Measurements from ENCODE around the gene CPEB4. TPM values are rescaled to one million over a fixed set of nuclear protein-coding genes. Genes with fewer than 3 reads are reported as not detected.

CPEB4 gene
- total and polyA plus RNA-seq, 2 of the 8 experiments (the other 6 are each of a cell fraction or from before 2014, with no cell fraction given), result 8.4 to 13.4 TPM

DNA sequence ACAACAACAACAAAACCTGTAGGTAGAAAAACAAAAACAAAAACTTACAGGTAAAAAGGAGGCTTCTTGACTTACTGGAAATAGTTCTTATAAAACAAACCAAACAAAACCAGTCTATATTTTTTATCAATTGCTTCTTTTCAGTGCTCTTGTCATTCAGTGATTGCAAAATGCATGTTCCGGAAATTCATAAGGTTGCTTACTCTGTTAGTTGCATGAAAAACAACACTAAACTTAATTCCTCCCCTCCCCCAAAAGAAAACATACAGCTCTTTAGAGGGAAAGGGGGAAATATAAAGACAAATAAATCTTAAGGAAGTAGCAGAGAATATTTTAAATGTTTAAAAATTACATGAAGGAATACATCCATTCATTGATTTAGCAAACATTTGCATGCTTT lies 19.1 kb downstream of the CPEB4 start:
- H3K23ac ChIP-seq (ENCODE audit: insufficient read length), result no peak overlapping the region
- no peaks in the 10 kb centered on the region for H3K9me3 ChIP-seq (ENCODE audit: insufficient read depth in 2 of 2, low read depth in 1 of 2, low read length in 1 of 2)
- ChIA-PET POLR2A (ENCODE audit: partially characterized antibody) (interaction anchor here (0.8 to 1.4 kb wide), 3 partner anchors 9 to 587 kb away, joined by 3 to 4 read pairs (median 3); no protein-coding TSS in a partner anchor), CTCF (ENCODE audit: partially characterized antibody) (interaction anchor here (1.4 to 2.2 kb wide), 2 partner anchors 13 to 18 kb away, joined by 5 to 6 read pairs; no protein-coding TSS in a partner anchor)
- no peak overlapping the region for H3K18ac ChIP-seq (ENCODE audit: extremely low read depth, low read length)
- no peak overlapping the region for H2BK5ac ChIP-seq (ENCODE audit: low read depth, low read length)
- no peak overlapping the region for H2AFZ ChIP-seq (ENCODE audit: low read length)
- H2BK20ac ChIP-seq (ENCODE audit: low read length), result no peak overlapping the region
- H3K36me3 ChIP-seq (ENCODE audit: control insufficient read depth in 2 of 4, insufficient read depth in 4 of 4, low read length in 3 of 4), result no peaks in the 10 kb centered on the region
- H3K23me2 ChIP-seq (ENCODE audit: low read depth, low read length), result no peaks in the 10 kb centered on the region
- H4K91ac ChIP-seq (replicated peaks; ENCODE audit: insufficient read length, low read length), result no peak overlapping the region
- H3K4ac ChIP-seq (replicated peaks; ENCODE audit: insufficient read length, low read depth, low read length), result no peak overlapping the region
- H3K9ac ChIP-seq (replicated peaks in 1 of 4; ENCODE audit: extremely low read depth in 1 of 4, low read depth in 3 of 4, low read length in 3 of 4), result no peak overlapping the region
- H2AK5ac ChIP-seq (ENCODE audit: low read depth, low read length), result no peak overlapping the region
- FAIRE-seq, result no peak
- H3K14ac ChIP-seq (ENCODE audit: insufficient read length), result no peak overlapping the region
- H3K27ac ChIP-seq (ENCODE audit: low read depth, low read length), result no peak overlapping the region
- no peak overlapping the region for H4K8ac ChIP-seq (ENCODE audit: extremely low read depth, insufficient read depth, low read length)
- H3K79me2 ChIP-seq (ENCODE audit: control insufficient read depth in 1 of 2, insufficient read depth in 2 of 2, low read length in 2 of 2), result peaks cover 0 to 13% of the 10 kb centered on the region in 2 experiments; a peak in 2 of 4 replicates
- DNase-seq (ENCODE audit: low read depth in 1 of 2, low spot score in 2 of 2), result no peak
- peaks cover 2 to 8% (median 4%) of the 10 kb centered on the region in 4 experiments; a peak in 4 of 7 replicates for H3K4me1 ChIP-seq (replicated peaks in 1 of 4; ENCODE audit: control insufficient read depth in 3 of 4, insufficient read depth in 4 of 4, low read length in 3 of 4)
- H3K27me3 ChIP-seq (replicated peaks in 1 of 4; ENCODE audit: control insufficient read depth in 3 of 4, extremely low read depth in 1 of 4, insufficient read depth in 3 of 4, low read length in 3 of 4), result no peaks in the 10 kb centered on the region
- no peak overlapping the region for H4K5ac ChIP-seq (ENCODE audit: insufficient read length, low read depth, low read length)
- no peaks in the 10 kb centered on the region for H3K79me1 ChIP-seq (ENCODE audit: low read depth, low read length)
- H2BK12ac ChIP-seq (ENCODE audit: low read depth, low read length), result peak overlapping the region; percentile 4; the same call in 1 of the 2 replicates
- H2BK120ac ChIP-seq (replicated peaks; ENCODE audit: low read depth, low read length), result no peak overlapping the region
- H3K4me3 ChIP-seq (ENCODE audit: extremely low read depth in 1 of 4, insufficient read depth in 2 of 4, low read depth in 3 of 4, low read length in 4 of 4), result no peak overlapping the region
- whole genome bisulfite sequencing, 2 experiments (ENCODE audit: extremely low coverage in 1 of 2, insufficient coverage in 1 of 2, insufficient read length in 1 of 2, insufficient replicate concordance in 2 of 2, low coverage in 1 of 2, low lambda C conversion rate in 2 of 2, missing lambda C conversion rate in 1 of 2), result 100% methylated on average over 1 of the region's 1 CpG; no CpG with 5 or more reads in 1 of the 2 experiments
- no peak overlapping the region for H3K56ac ChIP-seq (replicated peaks; ENCODE audit: insufficient read length, low read depth, low read length)
- TF ChIP-seq, protein P1, sequence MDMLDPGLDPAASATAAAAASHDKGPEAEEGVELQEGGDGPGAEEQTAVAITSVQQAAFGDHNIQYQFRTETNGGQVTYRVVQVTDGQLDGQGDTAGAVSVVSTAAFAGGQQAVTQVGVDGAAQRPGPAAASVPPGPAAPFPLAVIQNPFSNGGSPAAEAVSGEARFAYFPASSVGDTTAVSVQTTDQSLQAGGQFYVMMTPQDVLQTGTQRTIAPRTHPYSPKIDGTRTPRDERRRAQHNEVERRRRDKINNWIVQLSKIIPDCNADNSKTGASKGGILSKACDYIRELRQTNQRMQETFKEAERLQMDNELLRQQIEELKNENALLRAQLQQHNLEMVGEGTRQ (IDR thresholded peaks at IDR 0.05; ENCODE audit: low read length), result no peak
- TF ChIP-seq RNF2 (IDR thresholded peaks at IDR 0.05; ENCODE audit: borderline replicate concordance, low read depth, low read length, missing control alignments, poor library complexity, severe bottlenecking), result no peak
- TF ChIP-seq ZNF274 (IDR thresholded peaks at IDR 0.05; ENCODE audit: borderline replicate concordance, extremely low read depth, low read length), result no peak
- no peak for TF ChIP-seq NRF1 (IDR thresholded peaks at IDR 0.05; ENCODE audit: low read depth, low read length)
- H2BK15ac ChIP-seq (ENCODE audit: low read length), result no peak overlapping the region
- no peak overlapping the region for H3K4me2 ChIP-seq (ENCODE audit: insufficient read depth in 1 of 2, low read depth in 2 of 2, low read length in 2 of 2)
- H4K20me1 ChIP-seq (replicated peaks in 1 of 2; ENCODE audit: control insufficient read depth in 1 of 2, insufficient read depth in 2 of 2, low read length in 2 of 2), result no peaks in the 10 kb centered on the region

All from H1 (cell line).